MM.1S (cell line): Measurements from ENCODE around the gene DTNB.

Experiments
- DNase-seq: peaks from one replicate; pipeline ENCODE4 v3.0.0-alpha.2; 2015
- H2AFZ ChIP-seq: fragments of 300-600 bp; sonication (generic); 2 replicates; pipeline ENCODE4 v1.6.0; 2016; ENCODE audit warnings: antibody characterized with exemption, low read length
- H3F3A ChIP-seq: fragments of 300-600 bp; sonication (generic); 2 replicates; pipeline ENCODE4 v1.6.1; 2016; ENCODE audit warnings: mild to moderate bottlenecking, antibody characterized with exemption, low read length, moderate library complexity, mixed read lengths; ENCODE audit not compliant: insufficient read depth
- H3K27ac ChIP-seq: fragments of 300-600 bp; sonication (generic); 2 replicates; pipeline ENCODE4 v1.5.1; 2016; ENCODE audit warnings: mild to moderate bottlenecking, low read length
- H3K27me3 ChIP-seq: fragments of 300-600 bp; sonication (generic); replicated peaks from 2 replicates; pipeline ENCODE4 v1.6.0; 2016; ENCODE audit warnings: low read length; ENCODE audit not compliant: insufficient read depth
- H3K36me3 ChIP-seq: fragments of 300-600 bp; sonication (generic); replicated peaks from 2 replicates; pipeline ENCODE4 v1.6.1; 2016; ENCODE audit warnings: mild to moderate bottlenecking, low read length, mixed read lengths; ENCODE audit not compliant: insufficient read depth
- H3K4me1 ChIP-seq: fragments of 300-600 bp; sonication (generic); 2 replicates; pipeline ENCODE4 v1.6.1; 2016; ENCODE audit warnings: low read length, mixed read lengths
- H3K4me2 ChIP-seq: fragments of 300-600 bp; sonication (generic); 2 replicates; pipeline ENCODE4 v1.6.0; 2016; ENCODE audit warnings: low read depth, low read length
- H3K4me3 ChIP-seq: fragments of 300-600 bp; sonication (generic); 2 replicates; pipeline ENCODE4 v1.5.1; 2016; ENCODE audit warnings: low read length, mixed read lengths
- H3K79me2 ChIP-seq: fragments of 300-600 bp; sonication (generic); 2 replicates; pipeline ENCODE4 v1.6.1; 2016; ENCODE audit warnings: mixed run types, low read length, mixed read lengths
- H3K9ac ChIP-seq: fragments of 300-600 bp; sonication (generic); 2 replicates; pipeline ENCODE4 v1.6.1; 2016; ENCODE audit warnings: low read length, mixed read lengths
- H3K9me2 ChIP-seq: fragments of 300-600 bp; sonication (generic); replicated peaks from 2 replicates; pipeline ENCODE4 v1.6.1; 2016; ENCODE audit warnings: mild to moderate bottlenecking, low read length, mixed read lengths; ENCODE audit not compliant: insufficient read depth
- H3K9me3 ChIP-seq: fragments of 300-600 bp; sonication (generic); replicated peaks from 2 replicates; pipeline ENCODE4 v1.6.1; 2016; ENCODE audit warnings: mild to moderate bottlenecking, low read length, mixed read lengths; ENCODE audit not compliant: insufficient read depth
- H4K20me1 ChIP-seq: fragments of 300-600 bp; sonication (generic); 2 replicates; pipeline ENCODE4 v1.6.1; 2016; ENCODE audit warnings: mild to moderate bottlenecking, low read length, moderate library complexity, mixed read lengths; ENCODE audit not compliant: insufficient read depth
- EZH2 ChIP-seq: fragments of 300-600 bp; sonication (generic); optimal IDR thresholded peaks from 2 replicates; pipeline ENCODE3; 2017; ENCODE audit warnings: low read depth, mild to moderate bottlenecking, antibody characterized with exemption, low read length, mixed read lengths
- EZH2phosphoT487 ChIP-seq: fragments of 300-600 bp; sonication (generic); IDR thresholded peaks from 2 replicates; pipeline ENCODE4 v1.6.1; 2018; ENCODE audit warnings: antibody characterized with exemption, low read length
- TF ChIP-seq, protein P1 (sequence below): fragments of 300-600 bp; sonication (generic); IDR thresholded peaks from 2 replicates; pipeline ENCODE4 v1.5.1; 2016; ENCODE audit warnings: antibody characterized with exemption, low read length, mixed read lengths

DTNB gene

DNA sequence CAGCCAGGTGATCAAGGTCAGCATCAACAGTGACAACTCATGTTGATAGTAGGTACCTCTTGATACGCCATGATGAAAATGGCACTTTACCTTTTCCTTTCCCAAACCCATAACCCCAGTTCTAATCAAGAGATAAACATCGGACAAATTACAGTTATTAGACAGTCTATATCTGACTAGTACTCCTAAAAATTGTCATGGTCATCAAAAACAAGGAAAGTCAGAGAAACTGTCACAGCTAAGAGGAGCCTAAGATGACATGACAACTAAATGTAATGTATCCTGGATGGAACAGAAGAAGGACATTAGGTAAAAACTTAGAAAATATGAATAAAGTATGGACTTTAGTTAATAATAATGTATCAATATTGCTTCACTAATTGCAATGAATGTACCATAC is 234.6 kb downstream of the DTNB start:
- H3K9me2 ChIP-seq, result no peaks in the 10 kb centered on the region
- no peak overlapping the region for H3K27ac ChIP-seq
- H2AFZ ChIP-seq, result no peak overlapping the region
- no peaks in the 10 kb centered on the region for H3K27me3 ChIP-seq
- DNase-seq, result no peak
- H3K4me3 ChIP-seq, result no peak overlapping the region
- H3F3A ChIP-seq, result no peaks in the 10 kb centered on the region
- no peak overlapping the region for H3K9ac ChIP-seq
- no peaks in the 10 kb centered on the region for H3K9me3 ChIP-seq
- H3K36me3 ChIP-seq, result no peaks in the 10 kb centered on the region
- H3K4me1 ChIP-seq, result peaks cover 6% of the 10 kb centered on the region; the same call in 1 of the 2 replicates
- no peak overlapping the region for H3K4me2 ChIP-seq
- H3K79me2 ChIP-seq, result no peaks in the 10 kb centered on the region
- no peak for TF ChIP-seq EZH2
- TF ChIP-seq EZH2phosphoT487, result no peak
- TF ChIP-seq, protein P1, sequence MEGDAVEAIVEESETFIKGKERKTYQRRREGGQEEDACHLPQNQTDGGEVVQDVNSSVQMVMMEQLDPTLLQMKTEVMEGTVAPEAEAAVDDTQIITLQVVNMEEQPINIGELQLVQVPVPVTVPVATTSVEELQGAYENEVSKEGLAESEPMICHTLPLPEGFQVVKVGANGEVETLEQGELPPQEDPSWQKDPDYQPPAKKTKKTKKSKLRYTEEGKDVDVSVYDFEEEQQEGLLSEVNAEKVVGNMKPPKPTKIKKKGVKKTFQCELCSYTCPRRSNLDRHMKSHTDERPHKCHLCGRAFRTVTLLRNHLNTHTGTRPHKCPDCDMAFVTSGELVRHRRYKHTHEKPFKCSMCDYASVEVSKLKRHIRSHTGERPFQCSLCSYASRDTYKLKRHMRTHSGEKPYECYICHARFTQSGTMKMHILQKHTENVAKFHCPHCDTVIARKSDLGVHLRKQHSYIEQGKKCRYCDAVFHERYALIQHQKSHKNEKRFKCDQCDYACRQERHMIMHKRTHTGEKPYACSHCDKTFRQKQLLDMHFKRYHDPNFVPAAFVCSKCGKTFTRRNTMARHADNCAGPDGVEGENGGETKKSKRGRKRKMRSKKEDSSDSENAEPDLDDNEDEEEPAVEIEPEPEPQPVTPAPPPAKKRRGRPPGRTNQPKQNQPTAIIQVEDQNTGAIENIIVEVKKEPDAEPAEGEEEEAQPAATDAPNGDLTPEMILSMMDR, result no peak
- H4K20me1 ChIP-seq, result no peaks in the 10 kb centered on the region

DNA sequence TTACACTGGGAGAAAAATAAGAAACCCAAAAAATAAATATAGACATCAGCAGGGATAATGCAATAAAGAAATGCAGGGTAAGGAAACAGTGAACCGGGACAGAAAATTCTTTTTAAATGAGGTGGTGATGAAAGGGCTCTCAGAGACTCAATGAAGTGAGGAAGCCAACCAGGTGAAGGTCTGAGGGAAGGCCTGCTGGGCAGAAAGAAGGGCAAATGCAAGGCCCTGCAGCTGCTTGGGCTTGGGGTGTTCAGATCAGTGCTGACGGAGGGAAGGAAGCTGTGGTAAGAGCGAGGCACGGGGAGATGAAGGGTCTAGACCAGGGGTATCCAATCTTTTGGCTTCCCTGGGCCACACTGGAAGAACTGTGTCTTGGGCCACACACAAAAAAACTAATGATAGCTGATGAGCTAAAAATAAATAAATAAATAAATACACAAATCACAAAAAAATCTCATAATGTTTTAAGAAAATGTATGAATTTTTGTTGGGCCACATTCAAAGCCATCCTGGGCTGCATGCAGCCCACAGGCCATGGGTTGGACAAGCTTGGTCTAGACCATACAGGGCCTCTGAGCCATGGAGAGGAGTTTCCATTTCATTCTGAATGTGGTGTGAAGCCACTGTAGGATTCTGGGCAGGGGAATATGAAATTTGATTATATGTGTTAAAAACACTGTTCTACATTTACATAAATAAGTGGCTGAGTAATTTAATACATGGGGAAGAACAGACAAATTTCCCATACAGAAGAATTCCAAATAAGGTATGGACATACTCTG is 235.3 kb downstream of the DTNB start:
- Histone ChIP-seq H3K9me3 (no peaks in the 10 kb centered on the region), H2AFZ (no peak overlapping the region), H3K27me3 (no peaks in the 10 kb centered on the region), H3K9ac (no peak overlapping the region), H3K4me2 (no peak overlapping the region), H3K27ac (no peak overlapping the region), H3K36me3 (no peaks in the 10 kb centered on the region), H3K4me1 (peaks cover 6% of the 10 kb centered on the region; the same call in 1 of the 2 replicates), H3F3A (no peaks in the 10 kb centered on the region), H4K20me1 (no peaks in the 10 kb centered on the region), H3K79me2 (no peaks in the 10 kb centered on the region), H3K9me2 (no peaks in the 10 kb centered on the region), H3K4me3 (no peak overlapping the region)
- no peak for DNase-seq
- TF ChIP-seq EZH2 (no peak), EZH2phosphoT487 (no peak)
- TF ChIP-seq, protein P1, result no peak

DNA sequence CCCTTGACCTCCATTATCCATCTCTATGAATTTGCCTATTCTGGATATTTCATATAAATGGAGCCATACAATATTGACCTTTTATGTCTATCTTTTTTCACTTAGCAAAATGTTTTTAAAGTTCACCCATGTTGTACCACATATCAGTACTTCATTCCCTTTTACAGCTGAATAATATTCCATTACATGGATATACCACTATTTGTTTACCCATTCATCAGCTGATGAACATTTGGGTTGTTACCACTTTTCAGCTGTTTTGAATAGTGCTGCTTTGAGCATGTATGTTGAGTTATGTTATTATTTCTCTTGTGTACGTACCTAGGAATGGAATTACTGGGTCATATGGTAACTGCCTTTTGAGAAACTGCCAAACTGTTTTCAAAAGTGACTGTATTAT is 238.0 kb downstream of the DTNB start:
- no peak for TF ChIP-seq EZH2phosphoT487
- TF ChIP-seq, protein P1, result no peak
- TF ChIP-seq EZH2, result no peak
- H3K4me3 ChIP-seq, result no peak overlapping the region
- no peaks in the 10 kb centered on the region for H3K79me2 ChIP-seq
- DNase-seq, result no peak
- H3F3A ChIP-seq, result peaks cover 18% of the 10 kb centered on the region
- H3K9me2 ChIP-seq, result no peaks in the 10 kb centered on the region
- no peaks in the 10 kb centered on the region for H3K36me3 ChIP-seq
- H3K4me2 ChIP-seq, result no peak overlapping the region
- H3K27me3 ChIP-seq, result no peaks in the 10 kb centered on the region
- H3K4me1 ChIP-seq, result peaks cover 25% of the 10 kb centered on the region
- H3K9ac ChIP-seq, result no peak overlapping the region
- no peaks in the 10 kb centered on the region for H4K20me1 ChIP-seq
- no peak overlapping the region for H3K27ac ChIP-seq
- H2AFZ ChIP-seq, result no peak overlapping the region
- H3K9me3 ChIP-seq, result no peaks in the 10 kb centered on the region
